Type B pancreatic cell (in vitro differentiated cells): ENCODE data around the gene ALPK1. TPM values are rescaled to one million over a fixed set of nuclear protein-coding genes. Genes with fewer than 3 reads are reported as not detected.

Experiments
- DNase-seq: peaks from one replicate; pipeline ENCODE4 v3.0.0; 2021; ENCODE audit warnings: mixed read lengths; ENCODE audit not compliant: unreplicated experiment; ENCODE audit errors: extremely low spot score
- H3K27ac Mint-ChIP-seq: 2 replicates; pipeline ENCODE4 v1.8.0; 2021; ENCODE audit warnings: mild to moderate bottlenecking, mixed read lengths
- H3K27me3 Mint-ChIP-seq: 2 replicates; pipeline ENCODE4 v1.8.0; 2021; ENCODE audit warnings: mixed read lengths
- H3K36me3 Mint-ChIP-seq: 2 replicates; pipeline ENCODE4 v1.8.0; 2021; ENCODE audit warnings: mixed read lengths
- H3K4me1 Mint-ChIP-seq: one replicate; pipeline ENCODE4 v1.8.0; 2021; ENCODE audit warnings: mixed read lengths; ENCODE audit not compliant: unreplicated experiment
- H3K4me3 Mint-ChIP-seq: 2 replicates; pipeline ENCODE4 v1.8.0; 2021; ENCODE audit warnings: mild to moderate bottlenecking, mixed read lengths
- H3K9me3 Mint-ChIP-seq: 2 replicates; pipeline ENCODE4 v1.8.0; 2021; ENCODE audit warnings: mixed read lengths
- CTCF ChIP-seq: fragments of 200-600 bp; sonication (generic); conservative IDR thresholded peaks from 2 replicates; pipeline ENCODE4 v1.5.0; 2021; ENCODE audit warnings: antibody characterized with exemption, mild to moderate bottlenecking
- total RNA-seq: library from RNA; stranded (reverse); gene quantifications from 2 replicates; pipeline ENCODE4 v1.2.1, GENCODE V29; 2021; ENCODE audit warnings: low replicate concordance

ALPK1 gene
- total RNA-seq, 1 donor from 2014 or later, result 6.7 TPM

- H3K4me3 Mint-ChIP-seq, result no peak overlapping the region
- H3K4me1 Mint-ChIP-seq, result peaks cover 4% of the 10 kb centered on the region
- H3K27me3 Mint-ChIP-seq, result no peaks in the 10 kb centered on the region
- H3K36me3 Mint-ChIP-seq, result peaks cover 3% of the 10 kb centered on the region
- H3K9me3 Mint-ChIP-seq, result no peaks in the 10 kb centered on the region
- no peak for TF ChIP-seq CTCF
- H3K27ac Mint-ChIP-seq, result no peak overlapping the region
- no peak for DNase-seq
Observed at GRCh38 chr4:112411781-112412550, 114.8 kb downstream of the ALPK1 start.

GRCh38 chr4:112416464-112416863, 119.3 kb downstream of the ALPK1 start:
- no peak for TF ChIP-seq CTCF
- Mint-ChIP-seq H3K9me3 (no peaks in the 10 kb centered on the region), H3K27me3 (no peaks in the 10 kb centered on the region), H3K4me3 (no peak overlapping the region), H3K4me1 (no peaks in the 10 kb centered on the region), H3K27ac (no peak overlapping the region), H3K36me3 (peaks cover 3% of the 10 kb centered on the region)
- no peak for DNase-seq

GRCh38 chr4:112418092-112418491, 120.9 kb downstream of the ALPK1 start:
- DNase-seq, result no peak

GRCh38 chr4:112421911-112422310, 124.7 kb downstream of the ALPK1 start:
- TF ChIP-seq CTCF, result no peak
- no peaks in the 10 kb centered on the region for H3K27me3 Mint-ChIP-seq
- no peaks in the 10 kb centered on the region for H3K9me3 Mint-ChIP-seq
- DNase-seq, result no peak
- H3K4me1 Mint-ChIP-seq, result peaks cover 13% of the 10 kb centered on the region
- no peak overlapping the region for H3K27ac Mint-ChIP-seq
- H3K36me3 Mint-ChIP-seq, result no peaks in the 10 kb centered on the region
- H3K4me3 Mint-ChIP-seq, result no peak overlapping the region

More at GRCh38 chr4:112418092-112418491, 120.9 kb downstream of the ALPK1 start:
- H3K36me3 Mint-ChIP-seq, result peaks cover 3% of the 10 kb centered on the region
- TF ChIP-seq CTCF, result no peak
- H3K9me3 Mint-ChIP-seq, result no peaks in the 10 kb centered on the region
- no peaks in the 10 kb centered on the region for H3K27me3 Mint-ChIP-seq
- no peak overlapping the region for H3K4me3 Mint-ChIP-seq
- H3K27ac Mint-ChIP-seq, result no peak overlapping the region
- H3K4me1 Mint-ChIP-seq, result no peaks in the 10 kb centered on the region

- H3K27ac Mint-ChIP-seq, result no peak overlapping the region
- no peaks in the 10 kb centered on the region for H3K36me3 Mint-ChIP-seq
- no peaks in the 10 kb centered on the region for H3K27me3 Mint-ChIP-seq
- TF ChIP-seq CTCF, result no peak
- DNase-seq, result no peak
- no peak overlapping the region for H3K4me3 Mint-ChIP-seq
- H3K9me3 Mint-ChIP-seq, result no peaks in the 10 kb centered on the region
- peaks cover 13% of the 10 kb centered on the region for H3K4me1 Mint-ChIP-seq
Observed at GRCh38 chr4:112422644-112423043, 125.5 kb downstream of the ALPK1 start.
